GM19193 (cell line): Measurements from ENCODE around the gene GRIN3B.

ENCODE experiments used
- POLR2A ChIP-seq: IDR thresholded peaks from 4 replicates; pipeline ENCODE4 v1.6.1; 2011; ENCODE audit not compliant: insufficient read depth, insufficient read length; ENCODE audit errors: extremely low read depth

The GRIN3B gene

GRCh38 chr19:1046117-1046626 lies 46.0 kb downstream of the GRIN3B start:
- TF ChIP-seq POLR2A = no peak

GRCh38 chr19:1046836-1047695 lies 46.8 kb downstream of the GRIN3B start:
- TF ChIP-seq POLR2A = no peak

- no peak for TF ChIP-seq POLR2A
These were observed 47.5 kb downstream of the GRIN3B start for GRCh38 chr19:1047696-1048147.

- no peak for TF ChIP-seq POLR2A
These were observed 48.9 kb downstream of the GRIN3B start for GRCh38 chr19:1049106-1049505.

- no peak for TF ChIP-seq POLR2A
These were observed 49.6 kb downstream of the GRIN3B start for GRCh38 chr19:1049800-1050199.

GRCh38 chr19:1050989-1051788 lies 51.0 kb downstream of the GRIN3B start:
- no peak for TF ChIP-seq POLR2A

GRCh38 chr19:1051791-1052190 lies 51.6 kb downstream of the GRIN3B start:
- TF ChIP-seq POLR2A = no peak

GRCh38 chr19:1052349-1052975 lies 52.2 kb downstream of the GRIN3B start:
- TF ChIP-seq POLR2A = no peak

- TF ChIP-seq POLR2A = no peak
These were observed 53.2 kb downstream of the GRIN3B start for GRCh38 chr19:1053176-1054101.

- no peak for TF ChIP-seq POLR2A
These were observed 54.1 kb downstream of the GRIN3B start for GRCh38 chr19:1054102-1055027.

- no peak for TF ChIP-seq POLR2A
These were observed 54.8 kb downstream of the GRIN3B start for GRCh38 chr19:1055028-1055425.

- TF ChIP-seq POLR2A = no peak
These were observed 55.8 kb downstream of the GRIN3B start for GRCh38 chr19:1055886-1056620.

GRCh38 chr19:1057176-1057855 lies 57.1 kb downstream of the GRIN3B start:
- TF ChIP-seq POLR2A = no peak
